Breast epithelium (tissue), 3 donors: ENCODE results near the gene WWTR1.

Experiments
- POLR2A ChIP-seq: fragments of 450-650 bp; IDR thresholded peaks from one replicate; pipeline ENCODE4 v1.6.1; 2016; ENCODE audit warnings: antibody characterized with exemption, mild to moderate bottlenecking, moderate library complexity
- TF ChIP-seq, protein P1 (sequence below), 3 donors: fragments of 450-650 bp; IDR thresholded peaks; one replicate each; pipeline ENCODE4 v1.5.1; 2016 to 2017; ENCODE audit warnings: antibody characterized with exemption in 3 of 3, mild to moderate bottlenecking in 3 of 3, moderate library complexity in 3 of 3

DNA sequence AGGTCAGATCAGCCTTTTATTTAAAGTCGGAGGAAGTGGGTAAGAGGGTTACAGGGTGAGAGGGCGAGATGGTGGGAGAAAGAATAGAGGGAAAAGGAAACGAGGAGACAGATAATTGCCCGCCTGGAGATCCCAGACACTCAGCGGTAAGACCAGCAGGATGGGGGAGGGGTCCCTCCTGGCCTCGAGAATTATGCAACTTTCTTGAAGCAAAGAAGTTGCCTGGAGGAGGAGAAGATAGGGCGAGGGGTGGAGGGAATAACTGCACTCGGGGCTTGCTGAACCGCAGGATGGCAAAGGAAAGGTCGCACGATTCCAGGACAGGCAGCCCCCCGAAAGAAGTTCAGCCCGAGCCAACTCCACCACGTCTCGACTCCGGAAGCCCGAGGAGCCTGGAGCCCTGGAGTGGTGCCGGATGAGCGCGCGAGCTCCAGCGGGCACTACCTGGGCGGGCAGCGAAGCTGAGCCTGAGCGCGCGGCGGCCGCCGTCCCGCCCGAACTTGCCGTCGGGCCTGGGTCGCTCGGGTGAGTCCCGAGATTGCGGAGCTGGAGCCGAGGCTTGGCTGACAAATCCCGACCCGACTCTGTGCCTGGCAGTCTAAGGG, 402 bp downstream of the WWTR1 start:
- no peak for TF ChIP-seq POLR2A
- TF ChIP-seq, protein P1, sequence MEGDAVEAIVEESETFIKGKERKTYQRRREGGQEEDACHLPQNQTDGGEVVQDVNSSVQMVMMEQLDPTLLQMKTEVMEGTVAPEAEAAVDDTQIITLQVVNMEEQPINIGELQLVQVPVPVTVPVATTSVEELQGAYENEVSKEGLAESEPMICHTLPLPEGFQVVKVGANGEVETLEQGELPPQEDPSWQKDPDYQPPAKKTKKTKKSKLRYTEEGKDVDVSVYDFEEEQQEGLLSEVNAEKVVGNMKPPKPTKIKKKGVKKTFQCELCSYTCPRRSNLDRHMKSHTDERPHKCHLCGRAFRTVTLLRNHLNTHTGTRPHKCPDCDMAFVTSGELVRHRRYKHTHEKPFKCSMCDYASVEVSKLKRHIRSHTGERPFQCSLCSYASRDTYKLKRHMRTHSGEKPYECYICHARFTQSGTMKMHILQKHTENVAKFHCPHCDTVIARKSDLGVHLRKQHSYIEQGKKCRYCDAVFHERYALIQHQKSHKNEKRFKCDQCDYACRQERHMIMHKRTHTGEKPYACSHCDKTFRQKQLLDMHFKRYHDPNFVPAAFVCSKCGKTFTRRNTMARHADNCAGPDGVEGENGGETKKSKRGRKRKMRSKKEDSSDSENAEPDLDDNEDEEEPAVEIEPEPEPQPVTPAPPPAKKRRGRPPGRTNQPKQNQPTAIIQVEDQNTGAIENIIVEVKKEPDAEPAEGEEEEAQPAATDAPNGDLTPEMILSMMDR (IDR thresholded peaks at IDR 0.05) = no peak
